NT2/D1 (cell line): ENCODE measurements around the gene LRRIQ4.

Experiments used
- SUZ12 ChIP-seq: IDR thresholded peaks from 2 replicates; pipeline ENCODE4 v1.6.1; 2011; ENCODE audit not compliant: insufficient read length, insufficient read depth; ENCODE audit errors: extremely low read depth
- YY1 ChIP-seq: IDR thresholded peaks from 2 replicates; pipeline ENCODE4 v1.6.1; 2011; ENCODE audit not compliant: insufficient read length, insufficient read depth
- ZNF274 ChIP-seq: IDR thresholded peaks from 2 replicates; pipeline ENCODE4 v1.6.1; 2011; ENCODE audit warnings: mild to moderate bottlenecking, low read depth, low read length

DNA sequence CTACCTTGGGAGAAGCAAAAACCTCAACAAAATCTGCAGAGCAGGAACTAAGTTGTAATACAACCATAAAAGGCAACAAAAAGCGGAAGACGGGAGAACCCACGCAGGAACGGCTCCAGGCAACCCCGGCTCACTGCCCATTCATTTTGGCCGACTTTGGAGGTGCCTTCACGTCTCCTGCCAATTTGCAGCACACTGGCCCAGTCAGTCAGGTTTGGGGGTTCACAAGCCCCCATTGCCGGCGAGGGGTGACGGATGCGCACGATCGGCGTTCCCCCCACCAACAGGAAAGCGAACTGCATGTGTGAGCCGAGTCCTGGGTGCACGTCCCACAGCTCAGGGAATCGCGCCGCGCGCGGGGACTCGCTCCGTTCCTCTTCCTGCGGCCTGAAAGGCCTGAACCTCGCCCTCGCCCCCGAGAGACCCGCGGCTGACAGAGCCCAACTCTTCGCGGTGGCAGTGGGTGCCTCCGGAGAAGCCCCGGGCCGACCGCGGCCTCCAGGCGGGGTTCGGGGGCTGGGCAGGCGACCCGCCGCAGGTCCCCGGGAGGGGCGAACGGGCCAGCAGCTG, 48.3 kb upstream of the LRRIQ4 start:
- TF ChIP-seq SUZ12: no peak
- TF ChIP-seq ZNF274: no peak
- no peak for TF ChIP-seq YY1
